HG03280 (cell line): ENCODE measurements around the gene SHMT1.
"Not testable (repeated sequence)": the region's sequence is repeated elsewhere in the genome, so short reads cannot be mapped to it uniquely, and the experiment has no call there.

ENCODE experiments used
- ATAC-seq: cut with Tn5 transposase; IDR thresholded peaks from one replicate; pipeline ENCODE4 v1.9.1; 2021; ENCODE audit warnings: mild to moderate bottlenecking, moderate library complexity; ENCODE audit not compliant: unreplicated experiment

SHMT1 gene

DNA sequence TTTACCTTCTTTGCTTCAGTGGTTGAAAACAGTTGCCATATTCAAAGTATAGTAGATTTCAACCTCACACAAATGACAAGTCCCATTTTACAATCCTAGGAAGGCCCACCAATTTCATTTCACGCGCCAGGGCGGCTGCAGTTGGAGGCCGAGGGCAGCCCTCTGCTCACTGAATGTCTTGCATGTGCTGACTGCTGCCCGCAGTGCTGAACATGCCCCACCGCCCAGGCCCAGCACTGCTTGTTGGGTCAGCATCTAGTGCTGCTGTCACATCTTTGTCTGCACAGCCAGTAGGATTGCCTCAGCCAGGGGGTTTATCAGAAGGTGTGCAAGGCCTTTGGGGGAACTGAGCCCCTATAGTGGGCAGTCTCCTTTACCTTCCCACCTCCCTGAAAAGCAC, 36.8 kb downstream of the SHMT1 start:
- ATAC-seq, result no peak

DNA sequence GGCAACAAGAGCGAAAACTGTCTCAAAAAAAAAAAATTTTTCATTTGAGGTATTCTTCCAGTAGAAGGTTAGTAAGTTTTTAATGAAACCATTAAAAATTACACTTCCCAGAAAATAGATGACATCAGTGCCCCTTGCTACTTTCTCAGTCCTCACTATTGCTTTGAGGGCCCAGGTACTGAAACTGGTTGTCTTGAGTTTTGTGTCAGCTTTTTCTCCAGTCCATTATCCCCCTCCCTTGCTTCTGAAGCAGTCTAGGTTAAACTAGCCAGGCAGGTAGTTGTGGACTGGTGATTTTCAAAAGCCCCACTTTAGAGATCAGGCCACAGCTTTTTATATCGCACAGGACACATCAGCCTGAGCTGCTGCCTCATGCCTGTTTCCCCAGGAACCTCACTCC, 37.3 kb downstream of the SHMT1 start:
- no peak for ATAC-seq

DNA sequence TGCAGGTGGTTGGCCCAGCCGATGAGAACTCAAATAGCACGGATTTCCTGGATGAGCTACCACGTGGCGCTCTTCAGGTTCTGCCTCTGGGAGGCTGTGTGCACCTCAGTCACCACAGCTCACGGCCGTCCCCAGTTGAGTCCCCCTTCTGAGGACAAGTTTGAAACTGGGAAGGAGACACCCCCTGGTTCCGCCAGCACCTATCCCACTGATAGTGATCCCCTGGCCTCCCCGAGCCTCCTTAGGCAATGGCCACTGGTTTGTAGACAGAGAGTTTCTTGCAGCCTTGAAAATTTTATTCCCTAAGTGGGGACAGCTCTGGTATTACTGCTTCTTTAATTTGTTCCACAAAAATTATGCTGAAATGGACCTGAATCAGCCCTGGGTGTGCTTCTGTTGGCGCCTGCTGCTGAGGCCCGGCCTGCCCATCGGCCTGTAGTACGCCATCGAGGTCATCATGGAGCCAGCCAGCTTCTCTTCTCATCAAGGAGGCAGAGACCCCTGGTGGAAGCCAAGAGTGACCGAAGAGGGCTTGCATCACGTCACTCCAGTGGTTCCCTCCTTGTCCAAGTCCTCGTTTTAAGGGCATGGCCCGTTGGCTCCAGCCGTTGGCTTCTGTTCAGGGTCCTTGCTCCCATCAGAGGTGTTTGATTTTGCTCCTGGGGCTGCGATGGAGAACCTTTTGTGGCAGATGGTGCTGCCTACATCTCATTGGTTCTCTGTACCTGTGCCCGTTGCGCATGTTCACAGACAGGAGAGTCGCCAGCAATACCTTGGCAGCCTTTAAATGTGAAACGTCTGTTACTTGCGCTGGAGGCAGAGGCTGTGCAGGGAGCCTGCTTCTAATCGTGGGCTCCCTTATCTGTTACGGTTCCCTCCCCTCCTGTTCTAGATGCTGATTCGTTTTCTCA, 39.0 kb downstream of the SHMT1 start:
- ATAC-seq, result no peak

DNA sequence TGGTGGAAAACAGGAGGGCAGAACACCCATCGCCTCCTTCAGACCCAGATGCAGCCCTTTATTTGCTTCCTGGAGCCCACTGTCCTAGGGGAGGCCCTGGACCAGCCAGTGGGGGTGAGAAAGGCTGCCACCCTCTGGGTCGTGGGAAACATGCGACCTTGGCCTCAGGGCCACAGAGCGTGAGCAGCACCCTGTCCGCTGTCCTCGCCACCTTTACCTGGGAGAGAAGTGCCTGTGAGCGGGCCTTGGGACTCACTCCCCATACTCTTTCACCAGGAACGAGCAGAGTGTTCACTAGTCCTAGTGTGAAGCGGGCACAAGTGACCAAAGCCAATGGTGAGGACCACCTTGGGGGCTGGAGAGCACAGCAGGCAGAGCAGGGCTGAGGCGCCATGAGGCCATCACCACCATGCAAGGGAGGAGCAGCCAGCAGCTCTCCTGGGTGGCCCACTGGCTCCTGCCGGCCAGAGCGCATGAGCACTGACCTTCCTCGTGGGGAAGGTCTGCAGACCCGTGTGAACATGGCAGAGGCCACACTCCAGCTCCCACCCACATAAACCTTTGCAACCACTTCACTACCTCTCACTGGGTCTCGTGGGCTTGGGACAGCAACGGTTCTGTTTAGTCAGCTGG, 39.7 kb downstream of the SHMT1 start:
- ATAC-seq, result no peak

DNA sequence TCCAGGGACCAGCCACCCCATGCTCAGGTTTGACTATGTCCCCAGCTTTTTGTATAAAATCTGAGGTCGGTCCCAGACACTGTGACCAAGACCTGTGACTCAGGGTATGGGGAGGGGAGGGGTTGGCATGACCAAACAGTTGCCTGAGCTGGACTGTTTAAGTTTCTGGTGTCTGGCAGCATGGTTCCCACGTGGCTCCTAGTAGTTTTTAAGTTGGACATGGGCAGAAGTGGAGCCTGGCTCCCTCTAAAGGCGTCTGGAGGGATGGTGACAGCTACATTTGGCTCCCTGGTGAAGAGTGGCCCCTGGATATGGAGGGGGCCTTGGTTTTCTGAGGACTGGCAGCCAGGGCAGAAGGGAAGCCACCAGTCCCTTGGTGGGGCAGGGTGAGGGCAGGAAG, 40.3 kb downstream of the SHMT1 start:
- no peak for ATAC-seq

DNA sequence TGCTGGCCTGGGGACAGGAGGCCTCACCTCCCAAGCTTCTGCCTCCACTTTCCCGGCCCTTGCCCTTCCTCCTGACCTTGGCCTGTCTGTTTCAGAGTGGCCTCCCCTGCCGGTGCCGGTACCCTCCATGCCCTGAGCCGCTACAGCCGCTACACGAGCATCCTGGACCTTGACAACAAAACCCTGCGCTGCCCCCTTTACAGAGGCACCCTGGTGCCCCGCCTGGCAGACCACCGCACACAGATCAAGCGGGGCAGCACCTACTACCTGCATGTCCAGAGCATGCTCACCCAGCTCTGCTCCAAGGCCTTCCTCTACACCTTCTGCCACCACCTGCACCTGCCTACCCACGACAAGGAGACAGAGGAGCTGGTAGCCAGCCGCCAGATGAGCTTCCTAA, 40.8 kb downstream of the SHMT1 start:
- ATAC-seq, result no peak

DNA sequence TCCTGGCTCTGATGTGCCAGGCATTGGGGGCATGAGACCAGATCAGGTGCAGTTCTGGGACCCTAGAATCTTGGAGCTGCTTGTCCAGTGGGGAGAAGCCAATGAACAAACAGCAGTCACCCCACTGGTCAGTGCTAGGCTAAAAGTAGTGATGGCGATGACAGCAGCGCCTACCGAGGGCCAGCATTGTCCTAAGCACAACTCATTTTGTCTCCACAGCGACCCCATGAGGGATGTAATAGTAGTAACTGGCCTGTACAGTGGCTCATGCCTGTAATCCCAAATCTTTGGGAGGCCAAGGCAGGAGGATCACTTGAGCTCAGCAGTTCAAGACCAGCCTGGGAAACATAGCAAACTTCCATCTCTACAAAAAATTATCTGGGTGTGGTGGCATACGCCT, 42.0 kb downstream of the SHMT1 start:
- no peak for ATAC-seq

DNA sequence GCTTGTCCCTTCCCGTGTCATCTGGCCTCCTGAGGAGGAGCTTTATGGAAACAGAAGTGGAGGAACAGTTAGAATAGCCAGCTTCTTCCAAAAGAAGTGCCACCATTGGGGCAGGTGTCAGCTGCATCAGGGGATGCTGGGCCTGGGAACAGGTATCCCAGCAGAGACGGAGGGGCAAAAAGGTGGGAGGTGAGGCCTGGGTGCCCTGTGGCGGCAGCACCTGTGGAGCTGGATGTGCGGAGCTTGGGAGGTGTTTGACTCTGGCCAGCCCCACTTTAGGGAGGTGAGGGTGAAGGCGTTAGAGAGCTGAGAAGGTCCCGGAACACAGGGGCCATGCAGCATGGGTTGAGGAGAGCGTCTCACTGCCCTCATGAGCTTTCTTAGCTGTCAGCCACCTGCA, 43.0 kb downstream of the SHMT1 start:
- ATAC-seq, result no peak

DNA sequence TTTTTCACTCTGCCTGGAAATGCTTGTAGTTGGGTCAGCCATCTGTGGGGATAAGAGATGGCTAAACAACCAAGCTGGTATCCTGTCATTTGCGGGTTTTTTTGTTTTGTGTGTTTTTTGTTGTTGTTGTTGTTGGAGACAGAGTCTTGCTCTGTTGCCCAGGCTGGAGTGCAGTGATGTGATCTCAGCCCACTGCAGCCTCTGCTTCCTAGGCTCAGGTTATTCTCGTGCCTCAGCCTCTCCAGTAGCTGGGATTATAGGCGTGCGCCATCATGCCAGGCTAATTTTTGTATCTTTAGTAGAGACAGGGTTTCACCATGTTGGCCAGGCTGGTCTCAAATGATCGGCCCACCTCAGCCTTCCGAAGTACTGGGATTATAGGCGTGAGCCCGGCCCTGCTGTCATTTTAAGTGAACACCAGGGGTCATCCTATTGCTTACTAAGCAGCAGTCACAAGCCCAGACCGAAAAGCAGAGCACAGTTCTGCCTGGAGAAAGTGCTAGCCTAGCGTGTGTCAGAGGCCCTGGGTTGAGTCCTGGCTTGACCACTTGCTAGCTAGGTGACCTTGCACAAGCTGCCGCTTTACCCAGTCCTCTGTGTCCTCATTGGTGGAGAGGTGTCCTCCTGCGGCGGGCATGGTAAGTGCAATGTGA, 43.6 kb downstream of the SHMT1 start:
- no peak for ATAC-seq

DNA sequence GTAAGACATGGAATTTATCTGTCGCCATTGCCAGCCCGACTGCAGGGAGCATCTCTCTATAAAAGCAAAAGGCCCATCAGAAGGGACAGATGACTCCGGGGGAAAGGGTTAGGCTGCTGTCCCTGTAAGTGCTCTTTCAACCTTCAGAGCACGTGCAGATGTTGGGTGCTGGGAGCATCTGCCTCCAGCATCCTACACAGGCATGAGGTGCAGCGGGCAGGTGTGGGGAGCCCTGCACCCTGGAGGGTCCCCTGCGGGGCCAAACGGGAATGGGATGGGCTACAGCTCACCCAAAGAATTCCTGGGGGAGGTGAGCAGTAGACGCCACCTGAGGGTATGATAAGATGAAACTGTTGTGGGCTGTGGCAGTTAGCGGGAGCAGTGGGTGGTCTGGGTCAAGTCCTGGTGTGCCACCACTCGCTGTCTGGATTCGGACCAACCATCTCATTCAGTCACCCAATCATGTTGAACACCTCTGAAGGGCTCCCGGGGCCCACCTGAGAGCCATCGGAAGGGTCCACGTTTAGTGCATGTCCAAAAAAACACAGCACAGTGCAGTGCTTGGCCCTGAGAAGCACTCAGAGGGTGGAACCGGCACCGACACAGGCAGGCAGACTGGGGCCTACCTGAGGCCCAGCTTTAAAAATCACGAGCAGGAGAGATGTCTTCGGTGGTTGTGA, 44.4 kb downstream of the SHMT1 start:
- no peak for ATAC-seq

DNA sequence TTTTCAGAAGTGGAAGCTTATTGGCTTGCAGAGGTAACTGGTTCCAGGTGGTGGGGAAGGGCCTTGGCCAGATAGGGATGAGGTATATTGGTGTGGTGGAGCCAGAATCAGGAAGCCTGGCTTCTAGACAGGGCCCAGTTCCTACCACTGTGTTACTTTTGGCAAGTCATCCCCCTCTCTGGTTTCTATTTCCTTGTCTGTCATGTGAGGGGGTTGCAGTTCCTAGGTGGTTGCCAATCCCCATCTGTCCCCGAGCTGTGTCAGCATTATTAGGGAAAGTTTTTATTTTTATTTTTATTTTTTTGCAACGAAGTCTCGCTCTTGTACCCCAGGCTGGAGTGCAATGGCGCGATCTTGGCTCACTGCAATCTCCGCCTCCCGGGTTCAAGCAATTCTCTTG, 45.2 kb downstream of the SHMT1 start:
- ATAC-seq, result no peak

DNA sequence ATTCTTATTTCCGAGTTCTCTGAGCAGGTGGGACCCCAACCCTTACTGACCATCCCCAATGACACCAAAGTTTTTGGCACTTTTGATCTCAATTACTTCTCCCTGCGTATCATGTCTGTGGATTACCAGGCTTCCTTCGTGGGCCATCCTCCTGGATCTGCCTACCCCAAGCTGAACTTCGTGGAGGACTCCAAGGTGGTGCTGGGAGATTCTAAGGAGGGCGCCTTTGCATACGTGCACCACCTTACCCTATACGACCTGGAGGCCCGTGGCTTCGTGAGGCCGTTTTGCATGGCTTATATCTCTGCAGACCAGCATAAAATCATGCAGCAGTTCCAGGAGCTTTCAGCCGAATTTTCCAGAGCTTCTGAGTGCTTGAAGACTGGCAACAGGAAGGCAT, 47.4 kb downstream of the SHMT1 start:
- ATAC-seq, result no peak

DNA sequence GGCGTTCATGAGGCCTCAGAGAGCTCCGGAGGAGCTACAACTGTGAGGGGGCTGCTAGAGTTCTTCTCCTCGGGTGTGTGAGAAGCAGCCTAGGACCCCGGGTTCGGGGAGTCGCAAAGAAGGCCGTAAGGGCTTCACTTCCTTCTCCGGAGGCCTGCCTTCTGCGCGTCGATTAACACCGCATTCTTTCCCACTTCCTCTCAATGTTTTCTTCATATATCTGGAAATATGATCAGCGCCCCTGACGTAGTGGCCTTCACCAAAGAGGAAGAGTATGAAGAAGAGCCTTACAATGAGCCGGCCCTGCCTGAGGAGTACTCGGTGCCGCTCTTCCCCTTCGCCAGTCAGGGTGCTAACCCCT, 47.8 kb downstream of the SHMT1 start:
- peak; percentile 4 for ATAC-seq

DNA sequence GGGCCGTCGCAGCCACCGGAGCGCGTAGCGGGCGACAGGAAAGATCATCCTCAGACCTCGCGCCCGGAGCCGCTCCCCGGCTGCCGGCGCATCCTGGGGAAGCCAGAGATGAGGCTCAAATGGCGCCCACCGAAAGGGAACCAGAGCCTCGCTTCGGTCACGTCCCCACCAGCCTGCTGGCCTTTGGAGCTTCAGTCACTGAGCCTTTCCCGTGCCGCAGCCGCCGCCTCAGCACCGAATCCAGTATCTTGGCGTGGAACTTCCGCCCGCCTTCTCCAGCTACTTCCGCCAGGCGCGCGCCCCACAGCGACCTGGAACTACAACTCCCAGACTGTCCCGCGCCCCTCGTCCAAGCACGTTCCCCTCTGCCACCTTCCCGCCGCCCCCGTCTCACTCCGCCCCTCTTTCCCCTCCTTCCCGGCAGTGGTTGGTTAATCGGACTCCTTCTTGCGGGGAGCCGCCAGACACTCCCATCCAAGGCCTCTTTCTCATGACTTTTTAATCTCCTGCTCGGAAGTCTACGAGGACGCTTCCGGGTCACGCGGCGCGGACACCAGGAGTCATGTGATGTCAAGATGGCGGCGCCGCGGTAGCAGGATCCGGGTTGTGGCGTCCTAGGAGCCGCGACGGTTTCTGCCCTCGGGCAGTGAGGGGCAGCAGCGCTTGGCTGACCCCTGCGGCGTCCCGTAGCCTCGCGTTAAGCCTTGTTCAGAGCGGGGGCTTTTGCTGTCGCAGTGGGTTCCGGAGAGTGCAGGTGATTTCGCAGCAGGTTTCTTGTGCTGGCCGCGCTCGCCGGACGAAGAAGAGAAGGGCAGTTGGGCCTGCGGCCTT, 48.4 kb downstream of the SHMT1 start, which contains the start of the genes SMCR8 and TOP3A:
TSS of gene SMCR8 (plus strand) at position 563 of the 831 bp plus-strand sequence. CDS start 497 bp downstream, outside the sequence.
TSS of gene TOP3A (minus strand) at position 264 of the 831 bp plus-strand sequence. CDS start at position 48, 216 bp downstream.
- peak; percentile 87 for ATAC-seq

DNA sequence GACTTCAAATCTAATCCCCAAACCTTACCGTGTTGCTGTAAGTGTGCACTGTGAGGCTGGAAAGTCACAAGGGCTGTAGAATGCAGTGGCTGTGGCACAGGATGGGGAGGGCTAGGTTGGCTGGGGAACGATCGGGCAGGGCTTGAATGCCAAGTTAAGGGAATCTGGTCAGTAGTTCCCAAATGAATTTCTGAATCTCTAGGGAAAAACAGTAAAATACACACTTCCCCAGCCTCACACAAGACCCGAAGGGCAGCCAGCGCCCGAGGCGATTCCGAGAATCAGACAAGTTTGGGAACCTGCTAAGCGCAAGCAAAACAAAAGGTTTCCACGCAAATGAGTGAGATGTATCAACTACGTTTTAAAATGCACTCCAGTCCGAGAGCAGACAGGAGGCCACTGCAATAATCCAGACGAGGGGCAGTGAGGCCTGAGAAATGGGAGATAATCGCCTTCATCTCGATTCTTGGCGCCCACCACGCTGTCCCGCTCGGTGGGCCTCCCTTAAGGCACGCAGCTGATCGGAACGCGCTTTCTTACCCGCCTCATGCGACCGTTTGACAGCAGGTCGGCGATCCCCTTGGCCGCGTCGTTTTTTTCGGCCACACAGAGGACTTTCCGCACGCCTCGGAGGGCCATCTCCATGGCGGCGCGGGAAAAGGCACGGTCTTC, 49.2 kb downstream of the SHMT1 start:
- ATAC-seq, result peak; percentile 15

DNA sequence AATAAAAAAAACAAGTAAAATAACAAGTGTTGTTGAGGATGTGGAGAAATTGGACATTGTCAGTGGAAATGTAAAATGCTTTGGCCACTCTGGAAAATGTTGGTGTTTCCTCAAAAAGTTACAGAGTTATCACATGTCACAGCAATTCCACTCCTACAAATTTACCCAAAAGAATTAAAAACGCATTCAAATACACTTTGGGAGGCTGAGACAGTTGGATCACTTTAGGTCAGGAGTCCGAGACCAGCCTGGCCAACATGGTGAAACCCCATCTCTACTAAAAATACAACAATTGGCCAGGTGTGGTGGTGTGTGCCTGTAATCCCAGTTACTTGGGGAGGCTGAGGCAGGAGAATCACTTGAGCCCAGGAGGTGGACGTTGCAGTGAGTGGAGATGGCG, 54.1 kb downstream of the SHMT1 start:
- ATAC-seq, result no peak

DNA sequence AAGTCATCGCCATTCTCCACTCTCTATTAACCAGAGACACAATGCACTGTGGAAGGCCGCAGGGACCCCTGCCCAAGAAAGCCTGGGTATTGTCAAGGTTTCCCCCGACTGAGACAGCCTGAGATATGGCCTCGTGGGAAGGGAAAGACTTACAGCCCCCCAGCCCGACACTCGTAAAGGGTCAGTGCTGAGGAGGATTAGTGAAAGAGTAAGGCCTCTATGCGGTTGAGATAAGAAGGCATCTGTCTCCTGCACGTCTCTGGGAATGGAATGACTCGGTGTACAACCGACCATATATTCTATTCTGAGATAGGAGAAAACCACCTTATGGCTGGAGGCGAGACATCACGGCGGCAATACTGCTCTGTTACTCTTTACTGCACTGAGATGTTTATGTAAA, 60.1 kb downstream of the SHMT1 start:
- ATAC-seq, result not testable (repeated sequence)

DNA sequence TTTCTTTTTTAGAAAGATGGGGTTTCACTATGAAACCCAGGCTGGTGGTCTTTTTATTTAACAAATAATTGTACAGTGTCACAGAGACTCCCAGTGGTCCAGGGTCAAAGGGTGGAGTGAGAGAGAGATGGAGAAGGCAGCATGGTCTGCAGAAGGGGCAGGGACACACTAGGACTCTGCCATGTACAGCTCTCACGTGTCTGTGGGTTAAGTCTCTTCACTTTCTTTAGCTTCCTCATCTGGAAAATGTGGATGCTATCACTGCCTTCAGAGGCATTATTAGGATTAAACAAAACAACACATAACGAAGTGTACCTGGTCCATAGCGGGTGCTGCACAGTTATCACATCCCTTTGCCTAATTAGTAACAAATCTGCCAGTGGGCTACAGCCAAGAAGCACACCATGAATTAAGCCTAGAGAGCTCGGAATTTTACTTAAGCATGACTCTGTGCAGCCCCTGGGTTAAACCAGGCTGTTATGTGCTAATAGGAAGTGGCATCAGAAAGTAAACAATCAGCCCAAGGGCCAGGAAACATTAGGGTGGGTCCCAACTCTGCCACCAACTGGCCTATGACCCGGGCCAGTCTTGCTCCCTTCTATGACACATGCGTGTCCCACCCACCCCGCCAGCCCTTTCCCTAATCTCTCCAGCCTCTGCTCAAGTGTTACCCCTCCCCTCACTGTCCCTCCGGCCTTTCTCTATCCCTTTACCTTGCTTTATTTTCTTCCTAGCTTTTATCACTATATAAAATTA, 62.4 kb downstream of the SHMT1 start:
- no peak for ATAC-seq

DNA sequence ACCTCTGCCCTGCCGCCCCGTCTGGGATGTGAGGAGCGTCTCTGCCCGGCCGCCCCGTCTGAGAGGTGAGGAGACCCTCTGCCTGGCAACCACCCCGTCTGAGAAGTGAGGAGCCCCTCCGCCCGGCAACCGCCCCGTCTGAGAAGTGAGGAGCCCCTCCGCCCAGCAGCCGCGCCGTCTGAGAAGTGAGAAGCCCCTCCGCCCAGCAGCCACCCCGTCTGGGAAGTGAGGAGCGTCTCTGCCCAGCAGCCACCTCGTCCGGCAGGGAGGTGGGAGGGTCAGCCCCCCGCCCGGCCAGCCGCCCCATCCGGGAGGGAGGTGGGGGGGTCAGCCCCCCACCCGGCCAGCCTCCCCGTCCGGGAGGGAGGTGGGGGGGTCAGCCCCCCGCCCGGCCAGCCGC, 65.3 kb downstream of the SHMT1 start:
- not testable (repeated sequence) for ATAC-seq
